Neutrophil (primary cell): ENCODE results near the gene IFT122.

ENCODE experiments used
- H3K27ac ChIP-seq: fragments of 200-600 bp; sonication (generic); 2 replicates; pipeline ENCODE4 v1.5.1; 2016; ENCODE audit warnings: mild to moderate bottlenecking, moderate library complexity
- H3K27me3 ChIP-seq: fragments of 200-600 bp; sonication (generic); 2 replicates; pipeline ENCODE4 v1.6.0; 2016; ENCODE audit warnings: mild to moderate bottlenecking
- H3K36me3 ChIP-seq: fragments of 200-600 bp; sonication (generic); 2 replicates; pipeline ENCODE4 v1.5.1; 2017
- H3K4me1 ChIP-seq, 2 experiments: fragments of 200-600 bp in 1 of 2; sonication (generic) in 1 of 2; 1 replicate in 1 of 2; 2 replicates in 1 of 2; pipeline versions ENCODE4 v1.5.1 to v1.6.1; 2013 to 2016; ENCODE audit warnings: low read depth in 1 of 2, low read length in 1 of 2, mild to moderate bottlenecking in 1 of 2, moderate library complexity in 1 of 2; ENCODE audit not compliant: control insufficient read depth in 1 of 2, insufficient read depth in 1 of 2
- H3K4me3 ChIP-seq, 2 experiments: fragments of 200-600 bp in 1 of 2; sonication (generic) in 1 of 2; 1 replicate in 1 of 2; 2 replicates in 1 of 2; pipeline ENCODE4 v1.5.1; 2013 to 2016; ENCODE audit warnings: low read depth in 1 of 2, low read length in 1 of 2, mild to moderate bottlenecking in 1 of 2, moderate library complexity in 1 of 2
- H3K9me3 ChIP-seq: fragments of 200-600 bp; sonication (generic); 2 replicates; pipeline ENCODE4 v1.5.1; 2016
- TF ChIP-seq, protein P1 (sequence below): fragments of 200-600 bp; sonication (generic); IDR thresholded peaks from 2 replicates; pipeline ENCODE4 v1.5.1; 2016; ENCODE audit warnings: antibody characterized with exemption

IFT122 gene

DNA sequence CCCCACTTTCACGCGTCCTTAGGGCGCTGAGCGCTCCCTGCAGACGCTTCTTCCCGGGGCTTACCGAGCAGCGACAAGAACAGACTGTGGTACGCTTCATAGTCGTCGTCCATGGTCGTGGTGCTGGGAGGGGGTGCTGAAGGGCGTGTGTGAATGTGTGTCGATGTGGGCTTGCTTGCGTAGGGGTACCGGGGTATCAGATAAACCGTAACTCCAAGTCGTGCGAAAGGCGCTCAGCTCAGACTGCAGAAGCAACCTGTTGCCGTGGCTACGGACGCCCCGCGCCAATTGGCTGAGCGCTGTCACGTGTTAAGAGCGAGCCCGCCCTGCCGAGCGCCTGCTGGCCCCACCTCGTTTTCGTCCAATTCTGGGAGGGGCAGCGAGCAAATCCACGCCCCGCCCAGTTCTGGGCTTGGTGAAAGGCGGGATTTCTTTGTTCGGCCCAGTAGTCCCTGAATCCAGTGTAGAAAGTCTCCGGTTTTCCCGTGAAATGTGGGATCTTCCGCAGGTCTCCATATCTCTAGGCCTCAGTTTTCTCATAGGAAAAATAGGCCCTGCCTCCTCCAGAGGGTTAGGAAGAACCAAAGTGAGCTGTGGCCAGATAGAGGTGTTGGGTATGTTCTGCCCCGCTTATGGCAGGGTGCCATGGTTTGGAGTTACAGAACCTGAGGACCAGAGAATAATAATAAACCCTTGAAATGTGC, 11.5 kb upstream of the IFT122 start, which contains the start of gene EFCAB12:
Gene EFCAB12 (minus strand): TSS at position 261 of the 704 bp plus-strand sequence. CDS start 148 bp downstream, at position 113.
- peaks cover 47% of the 10 kb centered on the region for H3K36me3 ChIP-seq
- H3K9me3 ChIP-seq, result no peaks in the 10 kb centered on the region
- no peaks in the 10 kb centered on the region for H3K27me3 ChIP-seq
- H3K4me3 ChIP-seq, result peak within 1 kb of the TSS; percentile 59 to 65
- TF ChIP-seq, protein P1, sequence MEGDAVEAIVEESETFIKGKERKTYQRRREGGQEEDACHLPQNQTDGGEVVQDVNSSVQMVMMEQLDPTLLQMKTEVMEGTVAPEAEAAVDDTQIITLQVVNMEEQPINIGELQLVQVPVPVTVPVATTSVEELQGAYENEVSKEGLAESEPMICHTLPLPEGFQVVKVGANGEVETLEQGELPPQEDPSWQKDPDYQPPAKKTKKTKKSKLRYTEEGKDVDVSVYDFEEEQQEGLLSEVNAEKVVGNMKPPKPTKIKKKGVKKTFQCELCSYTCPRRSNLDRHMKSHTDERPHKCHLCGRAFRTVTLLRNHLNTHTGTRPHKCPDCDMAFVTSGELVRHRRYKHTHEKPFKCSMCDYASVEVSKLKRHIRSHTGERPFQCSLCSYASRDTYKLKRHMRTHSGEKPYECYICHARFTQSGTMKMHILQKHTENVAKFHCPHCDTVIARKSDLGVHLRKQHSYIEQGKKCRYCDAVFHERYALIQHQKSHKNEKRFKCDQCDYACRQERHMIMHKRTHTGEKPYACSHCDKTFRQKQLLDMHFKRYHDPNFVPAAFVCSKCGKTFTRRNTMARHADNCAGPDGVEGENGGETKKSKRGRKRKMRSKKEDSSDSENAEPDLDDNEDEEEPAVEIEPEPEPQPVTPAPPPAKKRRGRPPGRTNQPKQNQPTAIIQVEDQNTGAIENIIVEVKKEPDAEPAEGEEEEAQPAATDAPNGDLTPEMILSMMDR, result no peak
- peaks cover 30 to 34% of the 10 kb centered on the region in 2 experiments for H3K4me1 ChIP-seq
- H3K27ac ChIP-seq, result peak within 1 kb of the TSS; percentile 43

DNA sequence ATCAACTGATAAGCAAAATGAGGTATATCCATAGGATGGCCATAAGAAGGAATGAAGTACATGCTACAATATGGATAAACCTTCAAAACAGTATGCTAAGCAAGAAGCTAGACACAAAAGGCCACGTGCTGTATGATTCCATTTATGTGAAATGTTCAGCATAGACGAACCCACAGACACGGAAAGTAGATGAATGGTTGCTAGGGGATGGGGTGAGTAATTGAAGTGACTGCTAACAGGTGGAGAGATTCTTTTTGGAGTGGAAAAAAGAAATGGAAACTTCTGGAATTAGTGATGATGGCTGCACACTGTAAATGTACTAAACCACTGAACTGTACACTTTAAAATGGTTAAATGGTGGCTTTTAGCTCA, 11.0 kb upstream of the IFT122 start:
- Histone ChIP-seq H3K4me1 (peaks cover 25 to 29% of the 10 kb centered on the region in 2 experiments), H3K9me3 (no peaks in the 10 kb centered on the region), H3K36me3 (peaks cover 52% of the 10 kb centered on the region), H3K27ac (peak overlapping the region; percentile 43), H3K27me3 (no peaks in the 10 kb centered on the region), H3K4me3 (no peak overlapping the region)
- TF ChIP-seq, protein P1, result no peak

DNA sequence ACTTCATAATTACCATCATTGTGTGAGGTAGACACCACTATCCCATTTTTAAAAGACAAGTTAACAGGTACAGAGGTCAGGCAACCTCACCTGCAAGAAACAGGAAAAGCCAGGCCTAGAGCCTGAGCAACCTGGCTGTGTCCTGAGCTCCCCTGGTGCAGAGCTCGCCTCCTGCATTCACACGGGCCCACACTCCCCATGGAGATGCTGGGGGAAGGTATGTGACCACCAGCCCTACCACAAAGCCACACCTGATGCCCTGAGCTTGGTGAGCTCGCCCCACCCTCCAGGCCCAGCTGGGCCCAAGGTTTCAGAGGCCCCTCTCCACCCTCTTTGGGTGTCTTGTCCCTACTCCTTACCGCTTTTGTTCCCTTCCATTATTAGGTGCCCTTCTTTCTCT, 10.4 kb upstream of the IFT122 start:
- Histone ChIP-seq H3K36me3 (peaks cover 58% of the 10 kb centered on the region), H3K27me3 (no peaks in the 10 kb centered on the region), H3K4me3 (no peak overlapping the region), H3K27ac (peak overlapping the region; percentile 43), H3K9me3 (no peaks in the 10 kb centered on the region), H3K4me1 (peaks cover 20 to 25% of the 10 kb centered on the region in 2 experiments)
- TF ChIP-seq, protein P1, result no peak

DNA sequence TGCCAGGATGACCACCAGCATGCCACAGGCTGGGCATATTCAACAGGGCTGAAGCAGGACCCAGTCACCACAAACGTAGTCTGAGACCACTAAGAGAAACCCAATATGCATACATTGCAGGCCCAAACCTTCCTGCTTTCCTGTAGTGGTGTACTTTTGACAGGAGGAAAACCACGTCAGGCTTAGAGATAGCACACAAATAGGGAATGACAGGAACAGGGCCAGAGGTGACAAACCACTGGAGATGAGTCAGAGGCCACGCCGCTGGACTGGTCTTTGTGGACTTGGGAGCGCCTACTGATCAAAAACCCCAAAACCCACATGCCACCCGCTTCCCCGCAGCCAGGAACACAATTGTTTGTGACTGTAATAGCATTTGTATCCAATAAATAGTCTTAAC, 8.0 kb upstream of the IFT122 start:
- no peaks in the 10 kb centered on the region for H3K27me3 ChIP-seq
- H3K36me3 ChIP-seq, result peaks cover 80% of the 10 kb centered on the region
- TF ChIP-seq, protein P1, result no peak
- peaks cover 42 to 43% of the 10 kb centered on the region in 2 experiments for H3K4me1 ChIP-seq
- no peak overlapping the region for H3K4me3 ChIP-seq
- H3K27ac ChIP-seq, result no peak overlapping the region
- no peaks in the 10 kb centered on the region for H3K9me3 ChIP-seq

DNA sequence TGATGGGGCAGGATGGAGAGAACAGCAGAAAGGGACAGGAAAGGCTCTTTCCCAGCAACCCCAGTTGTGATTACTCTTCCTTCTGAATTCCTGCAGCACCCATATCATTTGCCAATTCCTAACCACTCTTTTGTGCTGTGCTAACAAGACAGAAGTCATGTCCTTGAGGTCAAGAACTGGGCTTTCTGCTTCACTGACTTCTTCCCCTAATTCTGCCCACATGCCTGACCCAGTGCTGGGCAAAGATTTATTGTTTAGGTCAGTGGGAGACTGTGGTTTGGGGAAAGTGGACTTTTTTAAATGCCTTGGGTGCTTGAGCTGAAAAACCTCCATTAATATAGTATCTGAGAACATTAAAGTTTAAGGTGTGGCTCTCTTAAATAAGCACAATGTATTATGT, 7.4 kb upstream of the IFT122 start:
- TF ChIP-seq, protein P1, result no peak
- H3K27me3 ChIP-seq, result no peaks in the 10 kb centered on the region
- peaks cover 86% of the 10 kb centered on the region for H3K36me3 ChIP-seq
- no peak overlapping the region for H3K4me3 ChIP-seq
- H3K4me1 ChIP-seq, result peaks cover 40% of the 10 kb centered on the region in 2 experiments
- H3K9me3 ChIP-seq, result no peaks in the 10 kb centered on the region
- H3K27ac ChIP-seq, result no peak overlapping the region
